ENCODE measurements around the gene PAX8.

DNA sequence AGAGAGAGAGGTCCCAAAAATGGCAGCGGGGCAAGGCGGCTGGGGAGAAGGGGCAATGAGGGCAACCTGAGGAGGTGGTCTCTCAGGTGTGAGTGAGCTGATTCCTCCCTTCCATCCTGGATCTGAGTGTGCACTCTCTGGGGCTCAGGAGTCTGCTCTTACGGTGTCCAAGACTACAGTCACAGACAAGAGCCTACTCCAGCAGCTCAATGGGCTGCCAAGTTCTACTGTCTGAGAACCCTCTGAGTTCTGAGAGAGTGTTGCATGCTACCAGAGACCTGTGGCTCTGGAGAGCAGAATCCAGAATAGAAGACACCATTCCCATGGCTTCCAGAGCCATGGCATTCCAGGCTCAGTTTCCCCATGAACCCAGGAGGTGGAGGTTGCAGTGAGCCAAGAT is 7.1 kb upstream of the PAX8 start:
- TF ChIP-seq PPARA (CRISPR knock-in tag; IDR thresholded peaks at IDR 0.05; ENCODE audit: borderline replicate concordance) (no peak), ZC3H10 (CRISPR knock-in tag; IDR thresholded peaks at IDR 0.05) (no peak), ZFP3 (CRISPR knock-in tag; IDR thresholded peaks at IDR 0.05) (no peak), SNAI2 (CRISPR knock-in tag; IDR thresholded peaks at IDR 0.05) (no peak), TCF4 (CRISPR knock-in tag; IDR thresholded peaks at IDR 0.05; ENCODE audit: borderline replicate concordance) (no peak), ESRRG (CRISPR knock-in tag; IDR thresholded peaks at IDR 0.05) (no peak)
- TF ChIP-seq, protein P1, sequence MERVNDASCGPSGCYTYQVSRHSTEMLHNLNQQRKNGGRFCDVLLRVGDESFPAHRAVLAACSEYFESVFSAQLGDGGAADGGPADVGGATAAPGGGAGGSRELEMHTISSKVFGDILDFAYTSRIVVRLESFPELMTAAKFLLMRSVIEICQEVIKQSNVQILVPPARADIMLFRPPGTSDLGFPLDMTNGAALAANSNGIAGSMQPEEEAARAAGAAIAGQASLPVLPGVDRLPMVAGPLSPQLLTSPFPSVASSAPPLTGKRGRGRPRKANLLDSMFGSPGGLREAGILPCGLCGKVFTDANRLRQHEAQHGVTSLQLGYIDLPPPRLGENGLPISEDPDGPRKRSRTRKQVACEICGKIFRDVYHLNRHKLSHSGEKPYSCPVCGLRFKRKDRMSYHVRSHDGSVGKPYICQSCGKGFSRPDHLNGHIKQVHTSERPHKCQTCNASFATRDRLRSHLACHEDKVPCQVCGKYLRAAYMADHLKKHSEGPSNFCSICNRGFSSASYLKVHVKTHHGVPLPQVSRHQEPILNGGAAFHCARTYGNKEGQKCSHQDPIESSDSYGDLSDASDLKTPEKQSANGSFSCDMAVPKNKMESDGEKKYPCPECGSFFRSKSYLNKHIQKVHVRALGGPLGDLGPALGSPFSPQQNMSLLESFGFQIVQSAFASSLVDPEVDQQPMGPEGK (CRISPR knock-in tag; IDR thresholded peaks at IDR 0.05; ENCODE audit: borderline replicate concordance): no peak
- TF ChIP-seq, protein P2, sequence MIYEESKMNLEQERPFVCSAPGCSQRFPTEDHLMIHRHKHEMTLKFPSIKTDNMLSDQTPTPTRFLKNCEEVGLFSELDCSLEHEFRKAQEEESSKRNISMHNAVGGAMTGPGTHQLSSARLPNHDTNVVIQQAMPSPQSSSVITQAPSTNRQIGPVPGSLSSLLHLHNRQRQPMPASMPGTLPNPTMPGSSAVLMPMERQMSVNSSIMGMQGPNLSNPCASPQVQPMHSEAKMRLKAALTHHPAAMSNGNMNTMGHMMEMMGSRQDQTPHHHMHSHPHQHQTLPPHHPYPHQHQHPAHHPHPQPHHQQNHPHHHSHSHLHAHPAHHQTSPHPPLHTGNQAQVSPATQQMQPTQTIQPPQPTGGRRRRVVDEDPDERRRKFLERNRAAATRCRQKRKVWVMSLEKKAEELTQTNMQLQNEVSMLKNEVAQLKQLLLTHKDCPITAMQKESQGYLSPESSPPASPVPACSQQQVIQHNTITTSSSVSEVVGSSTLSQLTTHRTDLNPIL (CRISPR knock-in tag; IDR thresholded peaks at IDR 0.05; ENCODE audit: low read depth): no peak
